Measurements from ENCODE around the gene ATAD5.

Gene ATAD5

DNA sequence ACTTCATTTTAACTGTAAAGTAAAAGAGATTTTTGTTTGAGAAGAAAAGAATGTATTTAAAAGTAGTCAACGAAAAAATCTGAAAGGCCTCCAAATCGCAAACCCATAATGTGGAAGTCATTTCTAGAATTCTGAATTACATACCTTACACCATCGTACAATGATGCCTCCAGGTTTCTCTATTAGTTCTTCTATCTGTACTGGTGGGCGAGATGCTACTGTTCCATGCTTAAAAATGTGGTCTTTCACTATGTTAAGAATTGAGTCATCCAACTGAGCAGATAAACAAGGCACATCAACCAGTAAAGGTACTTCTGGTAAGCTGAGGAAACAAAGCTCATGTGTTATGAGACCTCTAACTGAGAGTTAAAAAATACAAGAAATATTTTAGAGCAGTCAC, 35.8 kb upstream of the ATAD5 start:
- no peak overlapping the region for H3K4me3 ChIP-seq (replicated peaks; ENCODE audit: low read depth, low read length)
- no peak for DNase-seq (ENCODE audit: low read depth)
- TF ChIP-seq, protein P1, sequence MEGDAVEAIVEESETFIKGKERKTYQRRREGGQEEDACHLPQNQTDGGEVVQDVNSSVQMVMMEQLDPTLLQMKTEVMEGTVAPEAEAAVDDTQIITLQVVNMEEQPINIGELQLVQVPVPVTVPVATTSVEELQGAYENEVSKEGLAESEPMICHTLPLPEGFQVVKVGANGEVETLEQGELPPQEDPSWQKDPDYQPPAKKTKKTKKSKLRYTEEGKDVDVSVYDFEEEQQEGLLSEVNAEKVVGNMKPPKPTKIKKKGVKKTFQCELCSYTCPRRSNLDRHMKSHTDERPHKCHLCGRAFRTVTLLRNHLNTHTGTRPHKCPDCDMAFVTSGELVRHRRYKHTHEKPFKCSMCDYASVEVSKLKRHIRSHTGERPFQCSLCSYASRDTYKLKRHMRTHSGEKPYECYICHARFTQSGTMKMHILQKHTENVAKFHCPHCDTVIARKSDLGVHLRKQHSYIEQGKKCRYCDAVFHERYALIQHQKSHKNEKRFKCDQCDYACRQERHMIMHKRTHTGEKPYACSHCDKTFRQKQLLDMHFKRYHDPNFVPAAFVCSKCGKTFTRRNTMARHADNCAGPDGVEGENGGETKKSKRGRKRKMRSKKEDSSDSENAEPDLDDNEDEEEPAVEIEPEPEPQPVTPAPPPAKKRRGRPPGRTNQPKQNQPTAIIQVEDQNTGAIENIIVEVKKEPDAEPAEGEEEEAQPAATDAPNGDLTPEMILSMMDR (IDR thresholded peaks at IDR 0.05; ENCODE audit: low read length, missing control alignments), result no peak

DNA sequence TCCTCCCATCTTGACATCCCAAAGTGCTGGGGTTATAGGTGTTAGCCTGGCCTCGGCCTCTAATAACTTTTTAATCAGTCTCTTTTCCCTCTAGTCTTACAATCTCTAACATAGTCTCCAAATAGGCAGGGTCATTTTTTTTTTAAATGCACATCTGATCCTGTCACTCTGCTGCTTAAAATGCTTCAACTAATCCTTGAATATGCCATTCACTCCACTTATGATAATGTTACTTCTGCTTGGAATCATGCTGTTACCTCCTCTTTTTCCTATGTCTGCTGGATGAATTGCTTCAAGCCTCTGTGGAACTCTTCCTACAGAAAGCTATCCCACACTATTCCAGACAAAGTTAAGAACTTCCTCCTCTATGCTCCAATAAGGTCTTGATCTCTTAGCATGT, 30.1 kb upstream of the ATAD5 start:
- no peak for DNase-seq (ENCODE audit: low read depth)
- TF ChIP-seq, protein P1 (IDR thresholded peaks at IDR 0.05; ENCODE audit: low read length, missing control alignments), result no peak
- H3K4me3 ChIP-seq (replicated peaks; ENCODE audit: low read depth, low read length), result no peak overlapping the region

DNA sequence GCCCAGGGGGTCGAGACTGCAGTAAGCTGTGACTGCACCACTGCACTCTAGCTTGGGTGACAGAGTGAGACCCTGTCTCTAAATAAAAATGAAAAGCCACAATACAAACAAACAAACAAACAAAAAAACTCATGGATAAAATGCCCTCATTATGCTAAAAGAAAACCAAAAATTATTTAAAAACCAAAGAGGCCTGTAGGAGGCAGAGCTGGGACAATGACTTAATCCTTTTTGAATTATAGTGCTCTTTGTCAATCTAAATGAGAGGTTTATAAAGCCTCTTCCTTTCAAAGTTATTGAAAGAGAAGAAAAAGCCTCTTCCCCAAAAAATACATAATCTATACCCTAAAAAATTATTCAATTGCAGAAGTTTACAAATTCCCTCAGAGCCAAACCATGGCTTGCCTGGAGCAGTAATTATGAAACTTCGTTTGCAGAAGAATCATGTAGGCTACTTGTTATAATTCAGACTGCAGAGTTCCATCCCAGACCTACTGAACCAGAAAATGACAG, 25.8 kb upstream of the ATAD5 start:
- DNase-seq (ENCODE audit: low read depth), result no peak
- no peak overlapping the region for H3K4me3 ChIP-seq (replicated peaks; ENCODE audit: low read depth, low read length)
- TF ChIP-seq, protein P1 (IDR thresholded peaks at IDR 0.05; ENCODE audit: low read length, missing control alignments), result peak; percentile 31

DNA sequence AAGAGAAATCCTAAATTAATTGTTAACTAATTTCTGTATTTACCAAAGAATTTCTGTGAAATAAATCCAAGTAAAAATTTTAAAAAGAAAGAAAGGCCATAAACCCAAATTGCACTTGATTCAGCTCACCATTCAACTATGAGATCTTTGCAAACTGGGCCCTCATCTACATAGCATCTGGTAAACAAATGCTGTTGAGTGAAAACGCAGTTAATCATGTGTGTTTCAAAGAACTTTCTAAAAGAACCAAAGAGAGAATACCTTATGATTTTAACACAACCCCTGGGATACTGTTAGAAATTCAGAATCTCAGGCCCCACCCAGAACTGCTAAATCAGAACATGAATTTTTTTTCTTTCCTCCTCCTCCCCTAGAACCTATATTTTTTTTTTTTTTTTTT, 23.9 kb upstream of the ATAD5 start:
- H3K4me3 ChIP-seq (replicated peaks; ENCODE audit: low read depth, low read length), result no peak overlapping the region
- TF ChIP-seq, protein P1 (IDR thresholded peaks at IDR 0.05; ENCODE audit: low read length, missing control alignments), result no peak
- no peak for DNase-seq (ENCODE audit: low read depth)

DNA sequence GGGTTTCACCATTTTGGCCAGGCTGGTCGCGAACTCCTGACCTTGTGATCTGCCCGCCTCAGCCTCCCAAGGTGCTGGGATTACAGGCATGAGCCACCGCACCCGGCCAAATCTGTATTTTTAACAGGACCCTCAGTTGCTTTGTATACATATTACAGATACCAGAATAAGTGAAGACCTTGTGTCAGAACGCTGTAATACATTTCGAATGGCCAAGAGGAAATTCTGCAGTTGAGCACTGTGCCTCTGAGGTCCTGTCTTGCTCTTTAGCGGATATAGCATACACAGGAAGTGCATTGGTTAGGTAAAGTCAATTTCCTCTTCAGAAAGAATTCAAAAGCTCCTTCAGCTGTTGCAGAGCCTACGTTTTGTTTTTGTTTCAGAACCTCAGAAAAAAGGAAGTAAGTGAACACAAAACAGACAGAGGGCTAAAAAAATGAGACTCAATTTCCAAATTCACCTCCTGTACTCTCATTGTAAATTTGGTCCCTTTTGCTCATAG, 22.9 kb upstream of the ATAD5 start:
- no peak for DNase-seq (ENCODE audit: low read depth)
- H3K4me3 ChIP-seq (replicated peaks; ENCODE audit: low read depth, low read length), result no peak overlapping the region
- TF ChIP-seq, protein P1 (IDR thresholded peaks at IDR 0.05; ENCODE audit: low read length, missing control alignments), result no peak

DNA sequence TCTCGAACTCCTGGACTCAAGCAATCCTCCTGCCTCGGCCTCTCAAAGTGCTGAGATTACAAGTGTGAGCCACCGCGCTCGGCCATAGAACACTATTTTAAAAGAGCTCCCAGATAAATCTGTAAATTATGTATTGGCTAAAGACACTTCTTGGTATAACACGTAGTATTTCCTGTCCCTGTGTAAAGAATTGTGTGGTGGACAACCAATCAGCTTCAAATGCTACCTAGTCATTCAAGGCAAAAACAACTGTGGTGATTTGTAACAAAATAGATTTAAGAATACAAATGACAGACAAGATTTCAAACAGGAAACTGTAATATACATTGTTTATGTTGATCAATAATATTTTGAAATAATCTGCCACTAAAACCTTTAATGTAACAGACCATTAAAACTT, 21.9 kb upstream of the ATAD5 start:
- no peak overlapping the region for H3K4me3 ChIP-seq (replicated peaks; ENCODE audit: low read depth, low read length)
- no peak for DNase-seq (ENCODE audit: low read depth)
- TF ChIP-seq, protein P1 (IDR thresholded peaks at IDR 0.05; ENCODE audit: low read length, missing control alignments), result no peak
